Stimulated activated naive B cell treated with anti-CD40 and anti-IgM and Interleukin-4, amounts not matched to agents 10 μg/mL and 1 μg/mL and 100 μg/mL, for 72 hours (primary cell): Measurements from ENCODE around the gene TBC1D10A.

Source experiments
- ATAC-seq, 2 donors: fragments of 150-1000 bp; cut with Tn5 transposase; replicated peaks; 2 replicates each; pipeline ENCODE4 v1.10.0; 2021; ENCODE audit warnings: moderate library complexity in 1 of 2
- DNase-seq: peaks from one replicate; pipeline ENCODE4 v3.0.0; 2021
- H3K27ac Mint-ChIP-seq: one replicate; pipeline ENCODE4 v1.8.0; 2022; ENCODE audit warnings: mild to moderate bottlenecking, mixed read lengths
- H3K27me3 Mint-ChIP-seq, 2 donors: one replicate each; pipeline ENCODE4 v1.8.0; 2022; ENCODE audit warnings: mixed read lengths in 2 of 2
- H3K36me3 Mint-ChIP-seq, 2 donors: one replicate each; pipeline ENCODE4 v1.8.0; 2022; ENCODE audit warnings: mixed read lengths in 2 of 2, mild to moderate bottlenecking in 1 of 2
- H3K4me1 Mint-ChIP-seq, 2 donors: one replicate each; pipeline ENCODE4 v1.8.0; 2022; ENCODE audit warnings: mixed read lengths in 2 of 2, mild to moderate bottlenecking in 1 of 2
- H3K4me3 Mint-ChIP-seq, 2 donors: one replicate each; pipeline ENCODE4 v1.8.0; 2022; ENCODE audit warnings: mild to moderate bottlenecking in 2 of 2, mixed read lengths in 2 of 2, moderate library complexity in 1 of 2
- H3K9me3 Mint-ChIP-seq, 2 donors: one replicate each; pipeline ENCODE4 v1.8.0; 2022; ENCODE audit warnings: mixed read lengths in 2 of 2, mild to moderate bottlenecking in 1 of 2

The TBC1D10A gene

DNA sequence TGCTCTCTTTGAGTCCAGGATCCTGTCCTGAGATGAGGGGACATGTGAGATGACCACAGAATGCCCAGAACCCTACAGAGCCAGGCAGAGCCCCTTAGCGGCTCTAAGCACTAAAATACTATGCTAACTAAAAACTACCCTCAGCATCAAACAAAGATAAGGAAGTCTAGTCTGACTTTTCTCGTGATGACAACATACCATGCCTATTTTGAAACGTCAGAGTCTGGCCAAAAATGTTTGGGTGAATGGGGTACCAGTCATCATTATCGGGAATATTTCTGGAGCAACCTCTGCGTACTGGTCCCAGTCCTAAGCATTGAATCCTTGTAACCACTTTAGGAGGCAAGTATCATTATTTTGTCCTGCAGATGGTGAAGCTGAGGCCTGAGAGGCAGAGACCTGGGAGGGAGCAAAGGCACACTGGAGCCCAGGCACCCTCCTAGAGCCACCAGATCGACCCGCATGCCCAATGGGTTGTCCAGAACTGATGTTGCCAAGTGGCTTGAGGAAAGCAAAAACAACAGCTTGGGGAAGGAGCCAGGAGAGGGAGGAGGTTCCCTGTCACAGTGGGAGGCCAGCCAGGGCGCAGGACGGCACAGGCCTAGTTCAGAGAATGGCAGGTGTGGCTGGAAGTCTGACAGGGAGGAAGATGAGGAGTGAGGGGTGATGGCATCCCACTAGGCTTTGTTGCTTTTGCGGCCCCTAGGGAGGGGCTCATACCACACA lies 52.9 kb downstream of the TBC1D10A start:
- ATAC-seq (no peak), DNase-seq (no peak)
- H3K36me3 Mint-ChIP-seq, result peaks cover 8 to 9% of the 10 kb centered on the region in 2 donors
- peaks cover 15% of the 10 kb centered on the region in 2 donors for H3K4me1 Mint-ChIP-seq
- peaks cover 26% of the 10 kb centered on the region in 2 donors for H3K27me3 Mint-ChIP-seq
- no peaks in the 10 kb centered on the region for H3K9me3 Mint-ChIP-seq
- H3K27ac Mint-ChIP-seq, result peak overlapping the region; percentile 54
- H3K4me3 Mint-ChIP-seq, result no peak overlapping the region

- no peaks in the 10 kb centered on the region for H3K9me3 Mint-ChIP-seq
These were observed 53.8 kb downstream of the TBC1D10A start for GRCh38 chr22:30272781-30273601.

GRCh38 chr22:30270832-30271231 lies 55.9 kb downstream of the TBC1D10A start:
- Mint-ChIP-seq H3K9me3 (no peaks in the 10 kb centered on the region), H3K4me3 (no peak overlapping the region), H3K27ac (peak overlapping the region; percentile 72), H3K4me1 (peaks cover 25 to 37% of the 10 kb centered on the region in 2 donors), H3K36me3 (peaks cover 10 to 12% of the 10 kb centered on the region in 2 donors), H3K27me3 (peaks cover 2% of the 10 kb centered on the region in 2 donors)
- DNase-seq (no peak), ATAC-seq (no peak)

More at GRCh38 chr22:30272781-30273601, 53.8 kb downstream of the TBC1D10A start:
- ATAC-seq (no peak), DNase-seq (no peak)
- peaks cover 9 to 12% of the 10 kb centered on the region in 2 donors for H3K36me3 Mint-ChIP-seq
- no peak overlapping the region for H3K4me3 Mint-ChIP-seq
- no peak overlapping the region for H3K27ac Mint-ChIP-seq
- peaks cover 20 to 23% of the 10 kb centered on the region in 2 donors for H3K4me1 Mint-ChIP-seq
- H3K27me3 Mint-ChIP-seq, result peaks cover 17 to 18% of the 10 kb centered on the region in 2 donors

DNA sequence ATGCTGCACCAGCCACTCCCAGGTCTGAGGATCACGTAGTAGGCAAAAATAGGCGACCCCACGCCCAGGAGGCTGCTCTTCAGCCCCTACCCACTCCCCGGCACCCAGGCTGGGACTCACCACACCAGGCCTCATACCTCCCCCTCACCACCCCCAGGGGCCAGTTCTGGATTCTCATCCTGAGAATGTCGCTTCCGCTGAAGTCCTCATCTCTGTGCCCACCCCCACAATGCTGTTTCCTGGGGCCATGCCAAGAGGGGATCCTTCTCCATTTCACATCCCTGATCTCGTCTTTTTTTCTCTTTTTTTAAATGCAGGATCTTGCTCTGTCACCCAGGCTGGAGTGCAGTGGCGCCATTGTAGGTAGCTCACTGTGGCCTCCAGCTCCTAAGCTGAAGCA lies 58.4 kb downstream of the TBC1D10A start:
- no peaks in the 10 kb centered on the region for H3K27me3 Mint-ChIP-seq
- H3K4me3 Mint-ChIP-seq, result peak overlapping the region; percentile 93 to 94
- no peaks in the 10 kb centered on the region for H3K9me3 Mint-ChIP-seq
- peaks cover 29 to 57% of the 10 kb centered on the region in 2 donors for H3K4me1 Mint-ChIP-seq
- peak overlapping the region; percentile 25 for H3K27ac Mint-ChIP-seq
- ATAC-seq, result no peak
- peaks cover 10 to 14% of the 10 kb centered on the region in 2 donors for H3K36me3 Mint-ChIP-seq
- DNase-seq, result no peak

GRCh38 chr22:30267382-30268302 lies 59.1 kb downstream of the TBC1D10A start:
- Mint-ChIP-seq H3K27me3 (no peaks in the 10 kb centered on the region), H3K27ac (peak overlapping the region; percentile 97), H3K4me3 (peak overlapping the region; percentile 93 to 94), H3K36me3 (peaks cover 10 to 17% of the 10 kb centered on the region in 2 donors), H3K9me3 (no peaks in the 10 kb centered on the region), H3K4me1 (peaks cover 34 to 64% of the 10 kb centered on the region in 2 donors)
- DNase-seq (no peak), ATAC-seq (no peak)

DNA sequence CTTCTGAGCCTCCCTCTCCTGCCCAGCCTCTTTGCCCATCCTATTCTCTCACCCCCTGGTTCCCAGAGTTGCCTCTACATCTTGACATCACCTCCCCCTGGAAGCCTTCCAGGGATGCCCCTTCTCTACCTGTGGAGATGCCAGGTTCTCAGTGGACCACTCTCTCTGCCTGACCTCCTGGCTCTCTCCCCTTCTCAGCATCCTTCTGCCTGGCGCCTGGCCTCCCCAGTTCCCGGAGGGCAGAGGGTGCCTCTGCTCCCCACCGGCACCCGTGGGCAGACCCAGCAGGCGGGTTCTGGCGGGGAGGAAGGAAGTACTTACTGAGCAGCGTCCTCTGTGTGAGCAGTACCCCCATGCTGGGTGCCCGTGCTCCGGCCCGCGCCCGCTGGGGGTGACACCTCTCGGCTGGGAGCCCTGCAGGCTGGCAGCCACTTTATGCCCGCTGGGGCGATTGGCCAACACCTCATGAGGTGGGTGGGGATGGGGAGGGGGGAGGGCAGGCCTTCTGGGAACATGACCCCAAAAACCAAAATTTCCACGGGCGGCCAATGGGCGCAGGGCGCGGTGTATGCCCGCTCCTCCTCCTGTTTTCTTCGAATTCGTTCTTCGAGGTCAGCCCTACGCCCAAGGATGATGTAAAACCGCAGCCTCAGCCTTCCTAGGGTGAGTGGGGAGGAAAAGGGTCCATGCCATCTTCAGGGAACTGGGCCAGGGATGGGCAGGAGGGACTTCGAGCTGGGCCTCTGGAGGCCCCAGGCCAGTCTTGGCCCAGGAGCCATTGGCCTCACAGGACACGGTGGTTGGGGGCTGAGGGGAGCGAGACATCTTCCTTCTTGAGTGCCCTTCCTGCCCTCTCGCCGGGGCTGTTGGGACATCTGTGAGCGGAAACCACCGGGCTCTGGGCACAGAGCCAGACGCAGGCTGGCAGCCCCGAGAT lies 60.0 kb downstream of the TBC1D10A start, which contains the start of gene OSM:
OSM (minus strand) TSS at position 407 of the 937 bp plus-strand sequence; CDS start at position 355, 52 bp downstream.
- Mint-ChIP-seq H3K9me3 (no peaks in the 10 kb centered on the region), H3K4me3 (peak within 1 kb of the TSS; percentile 93 to 94), H3K27me3 (no peaks in the 10 kb centered on the region), H3K36me3 (peaks cover 8 to 25% of the 10 kb centered on the region in 2 donors), H3K4me1 (peaks cover 37 to 71% of the 10 kb centered on the region in 2 donors), H3K27ac (peak within 1 kb of the TSS; percentile 97)
- ATAC-seq (peak; percentile 44 to 53), DNase-seq (peak; percentile 57)

DNA sequence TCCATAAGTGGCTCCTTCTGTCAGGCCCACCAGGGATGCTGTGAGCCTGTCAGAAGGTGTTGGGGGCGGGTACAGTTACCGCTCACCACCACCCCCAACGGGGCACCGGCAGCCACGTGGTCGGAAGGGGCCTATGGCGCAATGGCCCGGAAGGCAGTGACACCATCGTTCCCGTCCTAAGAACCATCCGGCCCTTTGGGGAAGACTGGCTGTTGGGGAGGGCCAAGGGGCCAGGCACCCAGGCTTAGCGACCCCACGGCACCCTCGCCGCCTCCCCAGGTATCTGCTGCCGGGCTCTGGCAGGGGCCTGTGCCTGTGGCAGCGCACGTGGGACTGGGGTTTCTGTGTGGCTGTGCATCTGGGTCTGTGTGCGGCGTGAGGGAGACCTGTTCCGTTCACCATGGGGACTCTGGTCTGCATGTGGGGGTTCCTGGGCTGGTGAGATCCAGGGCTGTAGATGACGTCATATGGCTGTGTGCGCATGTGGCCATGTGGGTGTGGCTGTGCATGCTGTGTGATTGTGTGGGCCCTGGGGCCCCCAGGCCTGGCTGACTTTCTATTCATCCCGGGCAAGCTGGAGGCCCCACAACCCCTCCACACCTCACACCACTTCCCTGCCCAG lies 60.8 kb downstream of the TBC1D10A start:
- Mint-ChIP-seq H3K27me3 (no peaks in the 10 kb centered on the region), H3K36me3 (peaks cover 4 to 21% of the 10 kb centered on the region in 2 donors), H3K4me3 (peak overlapping the region; percentile 93 to 94), H3K9me3 (no peaks in the 10 kb centered on the region), H3K27ac (peak overlapping the region; percentile 97), H3K4me1 (peaks cover 37 to 71% of the 10 kb centered on the region in 2 donors)
- ATAC-seq (peak; percentile 82 to 84), DNase-seq (peak; percentile 80)

- DNase-seq, result no peak
- H3K4me1 Mint-ChIP-seq, result peaks cover 34 to 65% of the 10 kb centered on the region in 2 donors
- ATAC-seq, result no peak
These were observed 61.5 kb downstream of the TBC1D10A start for GRCh38 chr22:30265131-30265720.

DNA sequence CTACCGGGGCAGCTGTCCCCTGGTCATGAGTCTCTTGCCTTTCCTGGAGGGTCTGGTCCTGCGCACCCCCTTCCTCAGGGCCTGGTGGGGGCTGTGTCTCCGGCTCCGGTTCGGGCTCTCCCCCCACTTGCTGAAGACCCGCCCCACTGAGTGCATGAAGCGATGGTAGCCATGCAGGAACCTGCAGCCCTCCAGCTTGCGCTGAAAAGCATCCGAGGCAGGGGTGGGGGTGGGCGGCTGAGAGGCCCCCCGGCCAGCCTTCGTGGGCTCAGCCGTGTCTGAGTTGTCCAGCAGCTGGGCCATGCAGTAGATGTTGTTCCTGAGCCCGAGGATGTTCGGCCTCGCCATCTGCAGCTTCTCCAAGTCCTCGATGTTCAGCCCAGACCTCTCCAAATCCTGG lies 62.9 kb downstream of the TBC1D10A start:
- DNase-seq (no peak), ATAC-seq (no peak)
- no peak overlapping the region for H3K27ac Mint-ChIP-seq
- no peak overlapping the region for H3K4me3 Mint-ChIP-seq
- H3K27me3 Mint-ChIP-seq, result peaks cover 4% of the 10 kb centered on the region in 2 donors
- peaks cover 1 to 17% of the 10 kb centered on the region in 2 donors for H3K36me3 Mint-ChIP-seq
- H3K4me1 Mint-ChIP-seq, result peaks cover 34 to 65% of the 10 kb centered on the region in 2 donors
- no peaks in the 10 kb centered on the region for H3K9me3 Mint-ChIP-seq

More at GRCh38 chr22:30265131-30265720, 61.5 kb downstream of the TBC1D10A start:
- Mint-ChIP-seq H3K27ac (peak overlapping the region; percentile 97), H3K27me3 (peaks cover 0 to 4% of the 10 kb centered on the region in 2 donors), H3K9me3 (no peaks in the 10 kb centered on the region), H3K4me3 (peak overlapping the region; percentile 93 to 94), H3K36me3 (peaks cover 2 to 17% of the 10 kb centered on the region in 2 donors)

DNA sequence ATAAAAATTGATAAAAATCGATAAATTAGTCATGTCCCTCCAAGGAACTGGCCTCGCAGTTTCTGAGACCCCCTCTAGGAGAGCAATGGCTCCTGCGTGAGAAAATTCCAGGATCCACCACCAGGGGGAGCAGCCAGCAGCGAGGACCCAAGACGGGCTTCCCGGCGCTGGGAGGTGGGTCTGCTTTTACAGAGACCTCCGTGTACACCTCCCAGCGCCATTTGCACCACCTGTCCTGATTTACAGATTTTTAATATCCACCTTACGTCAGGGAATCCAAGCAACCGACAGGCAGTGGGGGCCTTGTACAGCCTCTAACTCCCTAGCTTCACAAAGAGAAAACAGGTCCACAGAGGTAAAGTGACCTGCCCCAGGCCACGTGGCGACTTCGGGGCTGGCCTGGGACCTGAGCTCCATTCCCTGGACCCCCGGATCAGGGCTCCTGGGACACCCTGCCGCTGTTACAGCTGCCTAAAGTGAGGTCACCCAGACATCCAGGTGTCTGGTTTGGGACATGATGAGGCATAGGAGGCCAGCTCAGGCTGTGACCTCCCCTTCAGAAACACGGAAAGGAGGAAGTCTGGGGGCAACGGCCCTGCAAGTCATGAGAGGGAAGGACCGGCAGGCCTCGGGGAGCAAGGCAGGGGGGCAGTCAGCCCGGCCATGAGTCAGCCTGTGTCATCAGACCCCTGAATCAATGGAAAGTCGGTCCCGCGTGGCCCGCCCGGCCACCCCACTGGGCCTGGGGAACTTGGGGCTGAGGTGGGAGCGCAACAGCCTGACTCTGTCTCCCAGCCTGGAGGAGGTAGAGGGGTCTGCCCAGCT lies 63.6 kb downstream of the TBC1D10A start:
- peak in 1 of 2 donors; percentile 18 for ATAC-seq
- peaks cover 30 to 61% of the 10 kb centered on the region in 2 donors for H3K4me1 Mint-ChIP-seq
- peak overlapping the region; percentile 52 for H3K27ac Mint-ChIP-seq

GRCh38 chr22:30262112-30262511 lies 64.6 kb downstream of the TBC1D10A start:
- H3K4me1 Mint-ChIP-seq, result peaks cover 24 to 55% of the 10 kb centered on the region in 2 donors
- ATAC-seq (no peak), DNase-seq (no peak)
- peaks cover 4 to 7% of the 10 kb centered on the region in 2 donors for H3K27me3 Mint-ChIP-seq
- H3K4me3 Mint-ChIP-seq, result no peak overlapping the region
- peaks cover 0 to 13% of the 10 kb centered on the region in 2 donors for H3K36me3 Mint-ChIP-seq
- no peak overlapping the region for H3K27ac Mint-ChIP-seq
- H3K9me3 Mint-ChIP-seq, result no peaks in the 10 kb centered on the region

More for the DNA sequence above, 63.6 kb downstream of the TBC1D10A start:
- peaks cover 1 to 13% of the 10 kb centered on the region in 2 donors for H3K36me3 Mint-ChIP-seq
- peak overlapping the region; percentile 64 to 80 for H3K4me3 Mint-ChIP-seq
- peaks cover 4 to 7% of the 10 kb centered on the region in 2 donors for H3K27me3 Mint-ChIP-seq
- DNase-seq, result peak; percentile 59
- H3K9me3 Mint-ChIP-seq, result no peaks in the 10 kb centered on the region
